SK-N-SH treated with all-trans-retinoic acid at 6 μM for 48 hours (cell line): ENCODE measurements around the gene JPT2.

Source experiments
- ARNTL ChIP-seq: fragments of 450-650 bp; formaldehyde crosslinking; IDR thresholded peaks from 2 replicates; pipeline ENCODE4 v1.5.0; 2020; ENCODE audit warnings: low read depth, mild to moderate bottlenecking, moderate library complexity, borderline replicate concordance
- CSDC2 ChIP-seq: fragments of 250-450 bp; sonication (Bioruptor Pico); IDR thresholded peaks from 2 replicates; pipeline ENCODE4 v1.5.0; 2020; ENCODE audit warnings: mild to moderate bottlenecking, moderate library complexity
- GLIS3 ChIP-seq: fragments of 250-450 bp; sonication (Bioruptor Pico); IDR thresholded peaks from 2 replicates; pipeline ENCODE4 v1.5.0; 2020; ENCODE audit warnings: mild to moderate bottlenecking, moderate library complexity
- RARB ChIP-seq: fragments of 250-450 bp; sonication (Bioruptor Pico); IDR thresholded peaks from 2 replicates; pipeline ENCODE4 v1.8.0; 2021; ENCODE audit warnings: mild to moderate bottlenecking, moderate library complexity
- TCF4 ChIP-seq: fragments of 250-450 bp; sonication (Bioruptor Pico); IDR thresholded peaks from 2 replicates; pipeline ENCODE4 v1.8.0; 2021; ENCODE audit warnings: mild to moderate bottlenecking, moderate library complexity, borderline replicate concordance
- TOX ChIP-seq: fragments of 250-450 bp; sonication (Bioruptor Pico); IDR thresholded peaks from 2 replicates; pipeline ENCODE4 v1.8.0; 2021; ENCODE audit warnings: mild to moderate bottlenecking, moderate library complexity, borderline replicate concordance
- ZC3H10 ChIP-seq: fragments of 250-450 bp; sonication (Bioruptor Pico); IDR thresholded peaks from 2 replicates; pipeline ENCODE4 v1.5.1; 2021; ENCODE audit warnings: mild to moderate bottlenecking, moderate library complexity
- ZFP3 ChIP-seq: fragments of 250-450 bp; sonication (Bioruptor Pico); IDR thresholded peaks from 2 replicates; pipeline ENCODE4 v1.5.0; 2020; ENCODE audit warnings: mild to moderate bottlenecking, moderate library complexity
- ZFP30 ChIP-seq: fragments of 450-650 bp; formaldehyde crosslinking; IDR thresholded peaks from 2 replicates; pipeline ENCODE4 v1.5.0; 2022; ENCODE audit warnings: mild to moderate bottlenecking, moderate library complexity
- ZNF565 ChIP-seq: fragments of 450-650 bp; formaldehyde crosslinking; conservative IDR thresholded peaks from 2 replicates; pipeline ENCODE4 v1.5.0; 2020; ENCODE audit warnings: low read depth, mild to moderate bottlenecking, moderate library complexity
- ZNF8 ChIP-seq: fragments of 450-650 bp; formaldehyde crosslinking; IDR thresholded peaks from 2 replicates; pipeline ENCODE4 v1.5.0; 2020; ENCODE audit warnings: mild to moderate bottlenecking, moderate library complexity
- TF ChIP-seq, protein P1 (sequence below): fragments of 250-450 bp; sonication (Bioruptor Pico); IDR thresholded peaks from 2 replicates; pipeline ENCODE4 v1.5.1; 2020; ENCODE audit warnings: low read depth, mild to moderate bottlenecking, moderate library complexity
- TF ChIP-seq, protein P2 (sequence below): fragments of 250-450 bp; sonication (Bioruptor Pico); IDR thresholded peaks from 2 replicates; pipeline ENCODE4 v1.8.0; 2020; ENCODE audit warnings: mild to moderate bottlenecking, moderate library complexity, borderline replicate concordance

DNA sequence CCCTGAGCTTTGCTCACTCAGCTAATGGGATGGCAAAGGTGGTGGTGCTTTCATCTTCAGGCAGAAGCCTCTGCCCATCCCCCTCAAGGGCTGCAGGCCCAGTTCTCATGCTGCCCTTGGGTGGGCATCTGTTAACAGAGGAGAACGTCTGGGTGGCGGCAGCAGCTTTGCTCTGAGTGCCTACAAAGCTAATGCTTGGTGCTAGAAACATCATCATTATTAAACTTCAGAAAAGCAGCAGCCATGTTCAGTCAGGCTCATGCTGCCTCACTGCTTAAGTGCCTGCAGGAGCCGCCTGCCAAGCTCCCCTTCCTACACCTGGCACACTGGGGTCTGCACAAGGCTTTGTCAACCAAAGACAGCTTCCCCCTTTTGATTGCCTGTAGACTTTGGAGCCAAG lies 22.2 kb downstream of the JPT2 start:
- TF ChIP-seq ZC3H10 (CRISPR knock-in tag) (no peak), ZFP30 (CRISPR knock-in tag) (no peak), ARNTL (CRISPR knock-in tag) (no peak), CSDC2 (CRISPR knock-in tag) (no peak), ZNF565 (CRISPR knock-in tag) (no peak), RARB (CRISPR knock-in tag) (no peak), ZNF8 (CRISPR knock-in tag) (no peak), TCF4 (CRISPR knock-in tag) (no peak), GLIS3 (CRISPR knock-in tag) (no peak), TOX (CRISPR knock-in tag) (no peak), ZFP3 (CRISPR knock-in tag) (no peak)
- TF ChIP-seq, protein P1, sequence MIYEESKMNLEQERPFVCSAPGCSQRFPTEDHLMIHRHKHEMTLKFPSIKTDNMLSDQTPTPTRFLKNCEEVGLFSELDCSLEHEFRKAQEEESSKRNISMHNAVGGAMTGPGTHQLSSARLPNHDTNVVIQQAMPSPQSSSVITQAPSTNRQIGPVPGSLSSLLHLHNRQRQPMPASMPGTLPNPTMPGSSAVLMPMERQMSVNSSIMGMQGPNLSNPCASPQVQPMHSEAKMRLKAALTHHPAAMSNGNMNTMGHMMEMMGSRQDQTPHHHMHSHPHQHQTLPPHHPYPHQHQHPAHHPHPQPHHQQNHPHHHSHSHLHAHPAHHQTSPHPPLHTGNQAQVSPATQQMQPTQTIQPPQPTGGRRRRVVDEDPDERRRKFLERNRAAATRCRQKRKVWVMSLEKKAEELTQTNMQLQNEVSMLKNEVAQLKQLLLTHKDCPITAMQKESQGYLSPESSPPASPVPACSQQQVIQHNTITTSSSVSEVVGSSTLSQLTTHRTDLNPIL, result no peak
- TF ChIP-seq, protein P2, sequence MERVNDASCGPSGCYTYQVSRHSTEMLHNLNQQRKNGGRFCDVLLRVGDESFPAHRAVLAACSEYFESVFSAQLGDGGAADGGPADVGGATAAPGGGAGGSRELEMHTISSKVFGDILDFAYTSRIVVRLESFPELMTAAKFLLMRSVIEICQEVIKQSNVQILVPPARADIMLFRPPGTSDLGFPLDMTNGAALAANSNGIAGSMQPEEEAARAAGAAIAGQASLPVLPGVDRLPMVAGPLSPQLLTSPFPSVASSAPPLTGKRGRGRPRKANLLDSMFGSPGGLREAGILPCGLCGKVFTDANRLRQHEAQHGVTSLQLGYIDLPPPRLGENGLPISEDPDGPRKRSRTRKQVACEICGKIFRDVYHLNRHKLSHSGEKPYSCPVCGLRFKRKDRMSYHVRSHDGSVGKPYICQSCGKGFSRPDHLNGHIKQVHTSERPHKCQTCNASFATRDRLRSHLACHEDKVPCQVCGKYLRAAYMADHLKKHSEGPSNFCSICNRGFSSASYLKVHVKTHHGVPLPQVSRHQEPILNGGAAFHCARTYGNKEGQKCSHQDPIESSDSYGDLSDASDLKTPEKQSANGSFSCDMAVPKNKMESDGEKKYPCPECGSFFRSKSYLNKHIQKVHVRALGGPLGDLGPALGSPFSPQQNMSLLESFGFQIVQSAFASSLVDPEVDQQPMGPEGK (CRISPR knock-in tag), result no peak
